ENCODE data around the gene CDKN3.
"Not testable (repeated sequence)": the region's sequence is repeated elsewhere in the genome, so short reads cannot be mapped to it uniquely, and the experiment has no call there.

Gene CDKN3

DNA sequence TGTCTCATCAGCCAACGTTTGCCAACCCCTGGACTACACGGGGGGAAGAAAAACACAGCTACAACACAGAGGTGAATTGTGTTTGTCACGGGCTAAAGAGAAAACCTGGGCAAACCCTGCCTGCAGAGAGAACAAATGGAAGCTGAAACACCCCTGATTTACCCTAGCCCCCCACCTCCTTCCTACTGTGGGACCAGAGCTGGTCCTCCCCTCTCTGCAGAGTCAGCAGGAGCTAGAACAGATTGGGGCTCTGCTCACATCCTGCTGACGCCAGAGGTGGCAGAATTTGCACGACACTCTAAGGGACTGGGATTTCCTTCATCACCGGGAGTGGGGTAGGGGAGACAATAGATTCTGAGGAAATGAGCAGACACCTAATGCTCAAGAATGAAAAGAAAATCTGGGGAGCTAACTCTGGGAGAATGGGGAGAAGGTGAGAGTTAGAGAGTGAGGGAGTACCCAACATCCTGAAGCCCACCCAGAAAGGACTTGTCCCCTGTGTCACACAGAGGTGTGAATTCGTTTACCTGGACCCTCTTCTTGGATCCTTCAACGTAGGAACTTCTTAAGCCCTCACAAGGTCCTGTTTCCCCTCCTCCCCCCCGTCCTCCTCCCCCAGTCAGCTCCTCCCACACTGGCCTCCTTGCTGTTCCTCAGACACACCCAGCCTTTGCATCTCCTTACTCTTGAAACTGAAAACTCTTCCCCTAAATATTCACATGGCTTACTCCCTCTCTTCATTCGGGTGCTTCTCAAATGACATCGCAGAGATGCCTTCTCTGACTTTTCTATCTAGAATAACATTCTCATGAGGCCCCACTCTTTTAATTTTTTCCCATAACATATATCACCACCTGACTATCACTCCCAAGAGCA lies 26.2 kb upstream of the CDKN3 start:
- no peak for DNase-seq (ENCODE audit: low read depth)

DNA sequence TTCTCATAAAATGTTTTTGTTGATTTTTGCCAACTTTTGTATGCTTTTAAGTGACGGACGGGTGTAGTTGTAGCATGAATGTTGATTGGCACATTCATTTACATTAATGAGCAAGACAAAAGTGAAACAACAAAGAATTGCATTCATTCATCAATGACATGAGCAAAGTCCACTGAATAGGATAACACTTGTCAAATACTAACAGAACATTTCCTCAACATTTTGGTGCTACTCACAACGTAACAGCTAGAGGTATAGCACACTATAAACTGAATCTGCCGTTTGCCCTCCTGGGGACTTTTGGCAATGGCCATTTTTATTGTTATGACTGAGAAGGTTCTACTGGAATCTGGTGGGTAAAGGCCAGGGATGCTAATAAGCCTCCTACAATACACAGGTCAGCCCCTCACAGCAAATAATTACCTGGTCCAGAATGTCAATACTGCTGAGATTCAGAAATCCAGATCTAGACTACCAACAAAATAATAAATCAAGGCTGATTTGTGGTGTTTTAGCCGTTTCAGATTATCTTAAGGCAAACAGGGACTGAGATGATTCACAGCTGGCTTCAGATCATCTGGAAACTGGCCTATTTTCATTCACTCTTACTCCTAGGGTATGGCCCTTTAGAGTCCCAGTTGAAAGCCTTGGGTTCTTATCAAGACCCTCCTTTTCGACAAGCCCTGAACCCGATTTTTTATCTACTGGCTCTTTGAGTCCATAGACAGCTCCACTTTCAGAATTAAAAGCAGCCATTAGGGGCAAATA lies 22.5 kb upstream of the CDKN3 start:
- DNase-seq (ENCODE audit: low read depth) = no peak

DNA sequence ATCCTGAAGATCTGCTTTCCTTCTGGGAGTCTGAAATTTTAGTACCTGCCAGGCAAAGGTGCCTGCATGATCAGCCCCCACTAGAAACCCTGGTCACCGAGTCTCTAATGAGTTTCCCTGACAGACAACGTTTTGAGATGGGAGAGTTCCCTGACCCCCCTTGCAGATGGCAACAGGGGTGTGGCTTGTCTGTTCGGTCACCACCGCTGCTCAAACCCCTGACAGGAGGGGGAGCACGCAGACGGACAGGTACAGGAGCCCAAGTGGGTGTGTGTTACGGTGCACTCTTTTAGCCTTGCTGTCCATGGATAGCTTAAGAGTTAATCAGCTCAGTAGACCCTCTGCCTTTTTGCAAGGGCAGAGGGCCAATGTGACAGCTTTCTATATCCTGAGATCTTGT lies 19.3 kb upstream of the CDKN3 start:
- DNase-seq (ENCODE audit: low read depth) = no peak

DNA sequence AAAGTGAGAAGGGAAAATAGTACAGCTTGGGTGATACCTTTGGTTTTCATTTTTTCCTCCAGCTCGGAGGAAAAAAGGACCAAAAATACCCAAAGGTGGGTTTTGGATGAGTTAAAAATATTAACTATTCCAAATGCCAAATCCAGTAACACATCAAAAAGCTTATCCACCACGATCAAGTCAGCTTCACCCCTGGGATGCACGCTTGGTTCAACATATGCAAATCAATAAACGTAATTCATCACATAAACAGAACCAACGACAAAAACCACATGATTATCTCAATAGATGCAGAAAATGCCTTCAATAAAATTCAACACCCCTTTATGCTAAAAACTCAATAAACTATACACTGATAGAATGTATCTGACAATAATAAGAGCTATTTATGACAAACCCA lies 17.9 kb upstream of the CDKN3 start:
- not testable (repeated sequence) for DNase-seq (ENCODE audit: low read depth)

DNA sequence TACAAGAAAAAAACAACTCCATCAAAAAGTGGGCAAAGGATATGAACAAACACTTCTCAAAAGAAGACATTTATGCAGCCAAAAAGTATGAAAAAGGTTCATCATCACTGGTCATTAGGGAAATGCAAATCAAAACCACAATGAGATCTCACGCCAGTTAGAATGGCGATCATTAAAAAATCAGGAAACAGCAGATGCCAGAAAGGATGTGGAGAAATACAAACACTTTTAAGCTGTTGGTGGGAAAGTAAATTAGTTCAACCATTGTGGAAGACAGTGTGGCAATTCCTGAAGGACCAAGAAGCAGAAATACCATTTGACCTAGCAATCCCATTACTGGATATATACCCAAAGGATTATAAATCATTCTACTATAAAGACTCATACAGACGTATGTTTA lies 16.2 kb upstream of the CDKN3 start:
- not testable (repeated sequence) for DNase-seq (ENCODE audit: low read depth)

DNA sequence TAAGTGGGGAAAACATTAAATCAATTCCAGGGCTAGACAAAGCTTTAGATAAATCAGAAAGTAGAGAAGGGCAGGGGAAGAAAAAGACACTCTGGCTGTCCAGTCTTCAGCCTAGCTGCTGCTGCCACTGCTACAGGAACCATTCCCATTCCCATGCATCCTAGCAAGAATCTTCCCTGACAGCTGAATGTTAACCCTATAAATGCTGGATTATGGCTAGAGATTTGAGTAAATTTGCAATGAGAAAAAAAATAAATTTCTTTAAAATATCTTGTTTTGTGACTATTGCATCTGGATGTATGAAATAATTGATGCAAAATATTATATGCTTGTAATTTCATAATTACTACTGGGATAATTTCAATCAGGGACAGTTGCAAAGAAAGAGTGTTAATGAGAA lies 15.0 kb upstream of the CDKN3 start:
- no peak for DNase-seq (ENCODE audit: low read depth)

DNA sequence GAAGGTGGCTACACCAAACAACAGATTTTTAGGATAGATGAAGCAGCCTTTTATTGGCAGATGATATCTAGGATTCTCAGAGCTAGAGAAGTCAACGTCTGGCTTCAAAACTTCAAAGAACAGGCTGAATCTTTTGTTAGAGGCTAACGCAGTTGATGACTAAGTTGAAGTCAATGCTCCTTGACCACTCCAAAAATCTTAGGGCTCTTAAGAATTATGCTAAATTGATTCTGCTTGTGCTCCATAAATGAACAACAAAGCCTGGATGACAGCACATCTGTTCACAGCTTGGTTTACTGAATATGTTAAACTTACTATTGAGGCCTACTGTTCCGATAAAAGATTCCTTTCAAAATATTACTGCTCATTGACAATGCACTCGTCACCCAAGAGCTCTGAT lies 13.0 kb upstream of the CDKN3 start:
- no peak for DNase-seq (ENCODE audit: low read depth)

DNA sequence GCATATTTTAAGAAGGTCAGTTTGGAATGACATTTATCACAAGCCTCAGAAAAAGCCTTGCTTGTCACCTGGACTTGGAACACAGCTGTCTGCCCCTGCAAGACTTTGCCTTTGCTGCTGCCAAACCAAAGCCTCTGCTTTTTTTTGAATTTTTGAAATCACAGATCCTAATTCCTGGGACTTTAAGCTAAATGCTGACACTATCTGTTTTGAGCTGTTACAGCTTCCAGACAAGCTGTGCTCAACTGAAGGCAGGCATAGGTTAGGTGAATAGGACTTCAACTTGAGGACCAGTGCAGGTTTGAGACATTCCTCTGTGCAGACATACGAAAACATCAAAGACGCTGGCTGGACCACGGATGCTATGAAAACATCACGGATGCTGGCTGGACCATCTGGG lies 11.3 kb upstream of the CDKN3 start:
- DNase-seq (ENCODE audit: low read depth) = no peak

DNA sequence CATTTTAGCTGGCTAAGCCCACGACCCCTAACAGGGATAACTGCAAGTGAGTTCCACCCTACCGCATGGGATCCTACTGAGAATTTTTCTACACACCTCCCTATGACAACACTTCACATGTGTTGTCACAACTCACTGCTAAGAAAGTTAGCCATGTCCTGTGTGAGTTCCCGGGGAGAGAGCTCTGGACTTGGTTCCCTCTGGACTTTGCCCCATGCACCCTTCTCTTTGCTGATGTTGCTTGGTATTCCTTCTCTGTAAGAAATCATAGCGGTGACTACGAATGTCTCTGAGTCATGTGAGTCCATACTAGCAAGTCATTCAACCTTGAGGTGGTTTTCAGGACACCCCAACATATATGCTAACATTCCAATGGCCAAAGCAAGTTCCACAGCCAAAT lies 9.5 kb upstream of the CDKN3 start:
- no peak for DNase-seq (ENCODE audit: low read depth)

DNA sequence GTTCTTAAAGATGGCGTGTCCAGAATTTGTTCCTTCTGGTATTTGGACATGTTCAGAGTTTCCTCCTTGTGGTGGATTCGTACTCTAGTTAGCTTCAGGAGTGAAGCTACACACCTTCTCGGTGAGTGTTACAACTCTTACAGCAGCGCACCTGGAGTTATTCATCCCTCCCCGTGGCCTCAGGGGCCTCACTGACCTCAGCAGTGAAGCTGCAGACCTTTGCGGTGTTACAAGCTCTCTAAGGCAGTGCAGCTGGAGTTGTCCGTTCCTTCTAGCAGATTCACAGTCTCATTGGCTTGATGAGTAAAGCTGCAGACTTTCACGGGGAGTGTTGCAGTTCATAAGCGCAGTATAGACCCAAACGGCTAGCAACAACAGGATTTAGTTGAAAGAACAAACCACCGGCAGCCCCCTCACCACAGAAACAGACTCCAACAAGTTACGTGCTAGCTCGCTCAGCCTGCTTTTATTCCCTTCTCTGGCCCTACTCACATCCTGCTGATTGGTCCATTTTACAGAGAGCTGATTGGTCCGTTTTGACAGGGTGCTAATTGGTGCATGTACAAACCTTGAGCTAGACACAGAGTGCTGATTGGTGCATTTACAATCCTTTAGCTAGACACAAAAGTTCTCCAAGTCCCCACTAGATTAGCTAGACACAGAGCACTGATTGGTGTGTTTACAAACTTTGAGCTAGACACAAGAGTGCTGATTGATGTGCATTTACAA lies 4.5 kb upstream of the CDKN3 start:
- DNase-seq (ENCODE audit: low read depth) = no peak

DNA sequence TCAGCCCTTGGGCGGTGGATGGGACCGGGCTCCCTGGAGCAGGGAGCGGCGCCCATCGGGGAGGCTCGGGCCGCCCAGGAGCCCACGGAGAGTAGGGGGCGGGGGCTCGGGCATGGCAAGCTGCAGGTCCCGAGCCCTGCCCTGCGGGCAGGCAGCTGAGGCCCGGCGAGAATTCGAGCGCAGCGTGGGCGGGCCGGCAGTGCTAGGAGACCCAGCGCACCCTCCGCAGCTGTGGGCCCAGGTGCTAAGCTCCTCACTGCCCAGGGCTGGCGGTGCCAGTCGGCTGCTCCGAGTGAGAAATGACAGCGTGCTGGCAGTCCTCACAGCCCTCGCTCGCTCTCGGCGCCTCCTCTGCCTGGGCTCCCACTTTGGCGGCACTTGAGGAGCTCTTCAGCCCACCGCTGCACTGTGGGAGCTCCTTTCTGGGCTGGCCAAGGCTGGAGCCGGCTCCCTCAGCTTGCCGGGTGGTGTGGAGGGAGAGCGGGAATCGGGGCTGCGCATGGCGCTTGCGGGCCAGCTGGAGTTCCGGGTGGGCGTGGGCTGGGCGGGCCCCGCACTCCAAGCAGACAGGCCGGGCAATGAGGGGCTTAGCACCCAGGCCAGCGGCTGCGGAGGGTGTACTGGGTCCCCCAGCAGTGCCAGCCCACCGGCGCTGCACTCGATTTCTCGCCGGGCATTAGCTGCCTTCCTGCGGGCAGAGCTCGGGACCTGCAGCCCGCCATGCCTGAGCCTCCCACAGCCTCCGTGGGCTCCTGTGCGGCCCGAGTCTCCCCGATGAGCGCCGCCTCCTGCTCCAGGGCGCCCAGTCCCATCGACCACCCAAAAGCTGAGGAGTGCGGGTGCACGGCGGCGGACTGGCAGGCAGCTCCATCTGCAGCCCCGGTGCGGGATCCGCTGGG lies 3.6 kb upstream of the CDKN3 start:
- not testable (repeated sequence) for DNase-seq (ENCODE audit: low read depth)

DNA sequence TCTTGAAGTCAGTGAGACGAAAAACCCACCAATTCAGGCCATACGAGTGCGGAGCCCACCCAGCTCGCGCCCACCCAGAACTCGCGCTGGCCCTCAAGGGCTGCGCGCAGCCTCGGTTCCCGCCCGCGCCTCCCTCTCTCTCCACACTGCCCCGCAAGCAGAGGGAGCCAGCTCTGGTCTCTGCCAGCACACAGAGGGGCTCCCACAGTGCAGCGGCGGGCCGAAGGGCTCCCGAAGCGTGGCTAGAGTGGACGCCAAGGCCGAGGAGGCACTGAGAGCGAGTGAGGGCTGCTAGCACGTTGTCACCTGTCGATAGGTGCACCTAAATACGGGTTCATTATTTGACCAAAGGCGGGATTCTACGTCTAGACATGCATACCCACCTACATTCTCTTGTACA lies 2.2 kb upstream of the CDKN3 start:
- no peak for DNase-seq (ENCODE audit: low read depth)

DNA sequence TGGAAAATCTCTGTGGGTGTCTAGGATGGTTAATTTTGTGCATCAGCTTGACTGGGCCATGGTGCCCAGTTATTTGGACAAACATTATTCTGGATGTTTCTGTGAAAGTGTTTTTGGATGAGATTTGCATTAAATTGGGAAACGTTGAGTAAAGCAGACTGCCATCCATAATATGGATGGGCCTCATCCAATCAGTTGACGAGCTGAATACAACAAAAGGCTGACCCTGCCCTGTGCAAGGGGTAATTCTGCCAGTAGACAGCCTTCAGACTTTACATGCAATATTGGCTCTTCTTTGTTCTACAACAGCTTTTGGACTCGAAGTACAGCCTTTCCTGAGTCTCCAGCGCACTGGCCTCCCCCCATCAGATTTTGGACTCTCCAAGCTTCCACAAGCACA lies 1.5 kb upstream of the CDKN3 start:
- no peak for DNase-seq (ENCODE audit: low read depth)

DNA sequence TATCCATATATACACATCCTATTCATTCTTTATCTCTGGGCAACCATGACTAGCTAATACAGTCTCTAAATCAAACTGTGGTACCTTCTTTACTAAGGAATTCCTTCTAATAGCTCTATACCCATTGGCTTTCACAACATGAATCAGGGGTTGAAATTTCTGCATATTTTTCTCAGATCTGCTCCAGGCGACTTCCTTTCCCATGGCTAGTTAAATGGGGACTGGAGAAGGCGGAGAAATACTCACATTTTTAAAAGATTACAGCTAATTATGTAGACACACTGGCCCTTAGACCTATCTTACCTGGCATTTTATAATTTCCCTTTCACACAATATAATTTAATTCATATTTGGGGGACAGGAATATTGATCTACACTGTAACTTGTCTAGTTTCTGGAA lies 1.1 kb upstream of the CDKN3 start:
- no peak for DNase-seq (ENCODE audit: low read depth)

DNA sequence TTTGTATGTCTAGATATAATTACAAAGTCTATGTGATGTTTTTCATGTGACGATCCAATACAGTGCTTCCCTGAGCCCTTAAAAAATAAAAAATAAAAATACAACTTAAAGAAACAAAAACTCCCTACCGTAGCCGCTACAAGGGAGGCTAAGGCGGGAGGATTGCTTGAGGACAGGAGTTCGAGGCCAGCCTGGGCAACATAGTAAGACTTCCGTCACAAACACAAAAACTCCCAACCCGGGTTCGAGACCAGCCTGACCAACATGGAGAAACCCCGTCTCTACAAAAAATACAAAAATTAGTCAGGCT lies 669 bp upstream of the CDKN3 start:
- DNase-seq (ENCODE audit: low read depth) = no peak

DNA sequence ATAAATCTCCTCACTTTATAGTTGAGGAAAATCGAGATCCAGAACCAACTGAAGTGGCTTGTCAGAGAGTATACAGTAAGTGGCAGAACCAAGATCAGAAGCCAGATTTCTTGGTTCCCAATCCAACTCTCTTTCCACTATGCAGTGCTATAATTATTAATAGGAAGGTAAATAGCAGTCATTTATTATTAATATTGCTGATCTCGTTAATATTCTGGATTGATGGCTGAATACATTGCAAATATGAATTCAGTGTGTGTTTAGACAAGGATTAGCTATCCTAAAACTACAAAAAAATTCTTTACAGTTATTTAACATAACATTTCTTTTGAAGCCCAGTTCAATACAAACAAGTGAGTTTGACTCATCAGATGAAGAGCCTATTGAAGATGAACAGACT lies 2.8 kb downstream of the CDKN3 start:
- no peak for DNase-seq (ENCODE audit: low read depth)

DNA sequence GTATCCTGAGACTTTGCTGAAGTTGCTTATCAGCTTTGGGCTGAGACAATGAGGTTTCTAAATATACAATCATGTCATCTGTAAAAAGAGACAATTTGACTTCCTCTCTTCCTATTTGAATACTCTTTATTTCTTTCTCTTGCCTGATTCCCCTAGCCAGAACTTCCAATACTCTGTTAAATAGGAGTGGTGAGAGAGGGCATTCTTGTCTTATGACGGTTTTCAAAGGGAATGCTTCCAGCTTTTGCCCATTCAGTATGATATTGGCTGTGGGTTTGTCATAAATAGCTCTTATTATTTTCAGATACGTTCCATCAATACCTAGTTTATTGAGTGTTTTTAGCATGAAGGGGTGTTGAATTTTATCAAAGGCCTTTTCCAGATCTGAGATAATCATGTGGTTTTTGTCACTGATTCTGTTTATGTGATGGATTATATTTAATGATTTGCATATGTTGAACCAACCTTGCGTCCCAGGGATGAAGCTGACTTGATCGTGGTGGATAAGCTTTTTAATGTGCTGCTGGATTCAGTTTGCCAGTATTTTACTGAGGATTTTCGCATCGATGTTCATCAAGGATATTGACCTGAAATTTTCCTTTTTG lies 6.7 kb downstream of the CDKN3 start:
- DNase-seq (ENCODE audit: low read depth) = not testable (repeated sequence)

DNA sequence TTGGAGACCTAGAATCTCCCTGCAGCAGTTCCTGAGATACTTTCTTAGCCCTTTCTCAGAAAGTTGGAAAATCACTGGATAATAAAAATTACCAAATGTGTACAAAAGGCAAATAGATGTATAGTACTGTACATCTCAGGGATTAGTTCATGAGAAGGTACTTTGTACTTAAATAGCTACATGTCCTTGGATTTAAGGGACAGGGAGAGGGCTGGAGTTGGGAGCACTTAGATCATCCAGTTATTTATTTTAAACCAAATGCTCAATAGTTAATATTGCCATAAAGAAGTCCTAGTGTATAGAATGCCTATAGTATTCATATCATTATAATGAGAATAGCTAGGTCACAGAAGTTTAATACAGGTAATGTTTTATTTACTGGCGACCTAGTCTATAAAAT lies 13.4 kb downstream of the CDKN3 start:
- DNase-seq (ENCODE audit: low read depth) = no peak

DNA sequence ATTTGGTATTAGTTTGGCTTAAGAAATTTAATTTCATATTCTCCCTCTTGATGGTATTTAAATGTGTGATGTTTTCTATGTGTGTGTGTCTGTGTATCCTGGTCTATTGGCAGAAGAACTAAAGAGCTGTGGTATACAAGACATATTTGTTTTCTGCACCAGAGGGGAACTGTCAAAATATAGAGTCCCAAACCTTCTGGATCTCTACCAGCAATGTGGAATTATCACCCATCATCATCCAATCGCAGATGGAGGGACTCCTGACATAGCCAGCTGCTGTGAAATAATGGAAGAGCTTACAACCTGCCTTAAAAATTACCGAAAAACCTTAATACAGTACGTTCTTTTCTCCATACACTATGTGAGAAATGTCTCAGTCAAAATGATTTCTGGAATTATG lies 14.6 kb downstream of the CDKN3 start:
- no peak for DNase-seq (ENCODE audit: low read depth)

DNA sequence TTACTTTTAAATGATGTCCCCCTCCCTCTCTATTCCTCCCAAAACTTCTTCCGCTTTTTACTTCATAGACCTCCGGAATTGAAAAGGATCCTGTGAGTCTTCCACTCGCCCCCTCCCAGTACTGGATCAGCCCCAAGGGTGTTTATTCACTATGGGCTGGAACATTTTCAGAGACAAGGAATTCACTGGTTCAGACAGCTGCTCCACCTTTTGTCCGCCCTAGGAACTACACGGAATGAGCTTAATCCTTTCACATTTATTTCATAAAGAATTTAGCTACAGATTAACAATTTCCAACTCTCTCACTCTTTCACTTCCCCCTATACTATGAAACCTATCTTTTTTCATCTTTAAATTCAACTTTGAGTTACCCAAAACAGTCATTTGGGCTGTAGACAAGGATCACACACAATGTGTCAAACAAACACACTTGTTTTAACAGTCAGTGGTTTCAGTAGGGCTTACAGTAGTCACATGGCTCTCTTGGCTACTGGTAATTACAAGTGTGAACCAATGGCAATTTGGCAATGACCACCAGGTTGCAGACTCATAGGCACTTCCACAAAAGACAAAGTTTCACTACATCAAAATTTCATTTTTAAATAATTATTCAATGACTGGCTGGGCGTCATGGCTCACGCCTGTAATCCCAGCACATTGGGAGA lies 23.8 kb downstream of the CDKN3 start:
- DNase-seq (ENCODE audit: low read depth) = no peak

DNA sequence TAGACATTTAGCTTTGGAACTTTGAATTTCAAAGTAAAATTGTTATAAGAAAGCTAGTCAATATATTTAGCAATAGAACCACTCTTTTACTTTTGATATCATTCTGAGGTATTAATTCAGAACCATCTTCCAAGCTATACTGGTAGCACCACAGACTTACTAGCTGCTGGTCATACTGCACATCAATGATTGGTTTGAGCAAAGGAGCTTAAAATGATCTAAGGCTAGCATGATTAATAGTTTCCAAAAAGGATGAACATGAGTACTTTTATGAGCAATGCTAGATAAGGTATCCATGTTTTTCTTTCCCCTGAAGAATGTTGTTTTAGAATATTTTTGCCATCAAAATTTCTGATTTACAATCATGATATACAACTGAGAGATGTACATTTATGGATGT lies 27.2 kb downstream of the CDKN3 start:
- no peak for DNase-seq (ENCODE audit: low read depth)

Measured in activated T-cell treated with anti-CD3 and anti-CD28 coated beads for 48 hours (primary cell).